HG03442 (cell line): ENCODE results near the gene ZNF697.
"Not testable (repeated sequence)": the region's sequence is repeated elsewhere in the genome, so short reads cannot be mapped to it uniquely, and the experiment has no call there.

Experiments used
- ATAC-seq: cut with Tn5 transposase; IDR thresholded peaks from one replicate; pipeline ENCODE4 v1.9.1; 2021; ENCODE audit warnings: mild to moderate bottlenecking, moderate library complexity; ENCODE audit not compliant: unreplicated experiment

The ZNF697 gene

GRCh38 chr1:119647734-119648619, at the start of gene ZNF697:
ZNF697 (minus strand) TSS chr1:119648266; CDS start chr1:119626100, 22,166 bp downstream.
- peak; percentile 64 for ATAC-seq

- no peak for ATAC-seq
Observed at GRCh38 chr1:119697598-119697997, 49.5 kb upstream of the ZNF697 start.

- not testable (repeated sequence) for ATAC-seq
Observed at GRCh38 chr1:119696863-119697262, 48.8 kb upstream of the ZNF697 start.

GRCh38 chr1:119689511-119689910, 41.4 kb upstream of the ZNF697 start:
- ATAC-seq: no peak

GRCh38 chr1:119688810-119689209, 40.7 kb upstream of the ZNF697 start:
- no peak for ATAC-seq

- ATAC-seq: no peak
Observed at GRCh38 chr1:119687434-119688079, 39.5 kb upstream of the ZNF697 start.

- ATAC-seq: no peak
Observed at GRCh38 chr1:119686661-119687060, 38.6 kb upstream of the ZNF697 start.

GRCh38 chr1:119683893-119684292, 35.8 kb upstream of the ZNF697 start:
- no peak for ATAC-seq

GRCh38 chr1:119682141-119682540, 34.1 kb upstream of the ZNF697 start:
- no peak for ATAC-seq

GRCh38 chr1:119681560-119681959, 33.5 kb upstream of the ZNF697 start:
- no peak for ATAC-seq

GRCh38 chr1:119680723-119681122, 32.7 kb upstream of the ZNF697 start:
- no peak for ATAC-seq

GRCh38 chr1:119680193-119680592, 32.1 kb upstream of the ZNF697 start:
- ATAC-seq: no peak

- no peak for ATAC-seq
Observed at GRCh38 chr1:119679223-119679622, 31.2 kb upstream of the ZNF697 start.

- ATAC-seq: no peak
Observed at GRCh38 chr1:119676571-119677206, 28.6 kb upstream of the ZNF697 start.

- peak; percentile 68 for ATAC-seq
Observed at GRCh38 chr1:119675349-119676345, 27.6 kb upstream of the ZNF697 start.

- peak; percentile 73 for ATAC-seq
Observed at GRCh38 chr1:119674835-119675289, 26.8 kb upstream of the ZNF697 start.

GRCh38 chr1:119674111-119674526, 26.1 kb upstream of the ZNF697 start:
- no peak for ATAC-seq

GRCh38 chr1:119673171-119673940, 25.3 kb upstream of the ZNF697 start:
- no peak for ATAC-seq

- no peak for ATAC-seq
Observed at GRCh38 chr1:119670898-119671297, 22.8 kb upstream of the ZNF697 start.

- ATAC-seq: no peak
Observed at GRCh38 chr1:119667173-119667572, 19.1 kb upstream of the ZNF697 start.
